ENCODE results near the gene COA8.

DNA sequence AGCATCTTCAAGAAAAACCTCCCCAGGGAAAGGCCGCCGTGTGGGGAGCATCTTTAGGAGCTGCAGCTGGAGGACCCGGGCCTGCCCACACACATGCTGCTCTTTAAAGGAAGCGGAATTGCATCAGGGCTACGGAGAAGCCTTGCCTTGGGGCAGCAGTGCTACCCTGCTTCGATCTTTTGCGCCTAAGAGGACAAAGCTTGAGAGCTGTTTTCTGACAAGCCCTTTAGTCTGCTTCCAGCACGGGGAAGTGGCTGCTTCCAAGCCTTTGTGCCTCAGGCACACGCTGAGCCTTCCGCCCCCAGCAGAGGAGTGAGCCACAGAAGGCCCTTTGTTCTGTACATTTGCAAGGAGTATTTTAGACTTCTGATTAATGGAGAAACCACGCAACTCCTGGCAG is 31.5 kb downstream of the COA8 start:
- no peak for TF ChIP-seq ATF1 (CRISPR knock-in tag; IDR thresholded peaks at IDR 0.05)
- TF ChIP-seq ATF1 (tag; IDR thresholded peaks at IDR 0.05), result no peak
- no peak for TF ChIP-seq SIN3A (IDR thresholded peaks at IDR 0.05; ENCODE audit: borderline replicate concordance in 2 of 2, control insufficient read depth in 1 of 2, low read depth in 2 of 2, low read length in 2 of 2)
- TF ChIP-seq, protein P1, sequence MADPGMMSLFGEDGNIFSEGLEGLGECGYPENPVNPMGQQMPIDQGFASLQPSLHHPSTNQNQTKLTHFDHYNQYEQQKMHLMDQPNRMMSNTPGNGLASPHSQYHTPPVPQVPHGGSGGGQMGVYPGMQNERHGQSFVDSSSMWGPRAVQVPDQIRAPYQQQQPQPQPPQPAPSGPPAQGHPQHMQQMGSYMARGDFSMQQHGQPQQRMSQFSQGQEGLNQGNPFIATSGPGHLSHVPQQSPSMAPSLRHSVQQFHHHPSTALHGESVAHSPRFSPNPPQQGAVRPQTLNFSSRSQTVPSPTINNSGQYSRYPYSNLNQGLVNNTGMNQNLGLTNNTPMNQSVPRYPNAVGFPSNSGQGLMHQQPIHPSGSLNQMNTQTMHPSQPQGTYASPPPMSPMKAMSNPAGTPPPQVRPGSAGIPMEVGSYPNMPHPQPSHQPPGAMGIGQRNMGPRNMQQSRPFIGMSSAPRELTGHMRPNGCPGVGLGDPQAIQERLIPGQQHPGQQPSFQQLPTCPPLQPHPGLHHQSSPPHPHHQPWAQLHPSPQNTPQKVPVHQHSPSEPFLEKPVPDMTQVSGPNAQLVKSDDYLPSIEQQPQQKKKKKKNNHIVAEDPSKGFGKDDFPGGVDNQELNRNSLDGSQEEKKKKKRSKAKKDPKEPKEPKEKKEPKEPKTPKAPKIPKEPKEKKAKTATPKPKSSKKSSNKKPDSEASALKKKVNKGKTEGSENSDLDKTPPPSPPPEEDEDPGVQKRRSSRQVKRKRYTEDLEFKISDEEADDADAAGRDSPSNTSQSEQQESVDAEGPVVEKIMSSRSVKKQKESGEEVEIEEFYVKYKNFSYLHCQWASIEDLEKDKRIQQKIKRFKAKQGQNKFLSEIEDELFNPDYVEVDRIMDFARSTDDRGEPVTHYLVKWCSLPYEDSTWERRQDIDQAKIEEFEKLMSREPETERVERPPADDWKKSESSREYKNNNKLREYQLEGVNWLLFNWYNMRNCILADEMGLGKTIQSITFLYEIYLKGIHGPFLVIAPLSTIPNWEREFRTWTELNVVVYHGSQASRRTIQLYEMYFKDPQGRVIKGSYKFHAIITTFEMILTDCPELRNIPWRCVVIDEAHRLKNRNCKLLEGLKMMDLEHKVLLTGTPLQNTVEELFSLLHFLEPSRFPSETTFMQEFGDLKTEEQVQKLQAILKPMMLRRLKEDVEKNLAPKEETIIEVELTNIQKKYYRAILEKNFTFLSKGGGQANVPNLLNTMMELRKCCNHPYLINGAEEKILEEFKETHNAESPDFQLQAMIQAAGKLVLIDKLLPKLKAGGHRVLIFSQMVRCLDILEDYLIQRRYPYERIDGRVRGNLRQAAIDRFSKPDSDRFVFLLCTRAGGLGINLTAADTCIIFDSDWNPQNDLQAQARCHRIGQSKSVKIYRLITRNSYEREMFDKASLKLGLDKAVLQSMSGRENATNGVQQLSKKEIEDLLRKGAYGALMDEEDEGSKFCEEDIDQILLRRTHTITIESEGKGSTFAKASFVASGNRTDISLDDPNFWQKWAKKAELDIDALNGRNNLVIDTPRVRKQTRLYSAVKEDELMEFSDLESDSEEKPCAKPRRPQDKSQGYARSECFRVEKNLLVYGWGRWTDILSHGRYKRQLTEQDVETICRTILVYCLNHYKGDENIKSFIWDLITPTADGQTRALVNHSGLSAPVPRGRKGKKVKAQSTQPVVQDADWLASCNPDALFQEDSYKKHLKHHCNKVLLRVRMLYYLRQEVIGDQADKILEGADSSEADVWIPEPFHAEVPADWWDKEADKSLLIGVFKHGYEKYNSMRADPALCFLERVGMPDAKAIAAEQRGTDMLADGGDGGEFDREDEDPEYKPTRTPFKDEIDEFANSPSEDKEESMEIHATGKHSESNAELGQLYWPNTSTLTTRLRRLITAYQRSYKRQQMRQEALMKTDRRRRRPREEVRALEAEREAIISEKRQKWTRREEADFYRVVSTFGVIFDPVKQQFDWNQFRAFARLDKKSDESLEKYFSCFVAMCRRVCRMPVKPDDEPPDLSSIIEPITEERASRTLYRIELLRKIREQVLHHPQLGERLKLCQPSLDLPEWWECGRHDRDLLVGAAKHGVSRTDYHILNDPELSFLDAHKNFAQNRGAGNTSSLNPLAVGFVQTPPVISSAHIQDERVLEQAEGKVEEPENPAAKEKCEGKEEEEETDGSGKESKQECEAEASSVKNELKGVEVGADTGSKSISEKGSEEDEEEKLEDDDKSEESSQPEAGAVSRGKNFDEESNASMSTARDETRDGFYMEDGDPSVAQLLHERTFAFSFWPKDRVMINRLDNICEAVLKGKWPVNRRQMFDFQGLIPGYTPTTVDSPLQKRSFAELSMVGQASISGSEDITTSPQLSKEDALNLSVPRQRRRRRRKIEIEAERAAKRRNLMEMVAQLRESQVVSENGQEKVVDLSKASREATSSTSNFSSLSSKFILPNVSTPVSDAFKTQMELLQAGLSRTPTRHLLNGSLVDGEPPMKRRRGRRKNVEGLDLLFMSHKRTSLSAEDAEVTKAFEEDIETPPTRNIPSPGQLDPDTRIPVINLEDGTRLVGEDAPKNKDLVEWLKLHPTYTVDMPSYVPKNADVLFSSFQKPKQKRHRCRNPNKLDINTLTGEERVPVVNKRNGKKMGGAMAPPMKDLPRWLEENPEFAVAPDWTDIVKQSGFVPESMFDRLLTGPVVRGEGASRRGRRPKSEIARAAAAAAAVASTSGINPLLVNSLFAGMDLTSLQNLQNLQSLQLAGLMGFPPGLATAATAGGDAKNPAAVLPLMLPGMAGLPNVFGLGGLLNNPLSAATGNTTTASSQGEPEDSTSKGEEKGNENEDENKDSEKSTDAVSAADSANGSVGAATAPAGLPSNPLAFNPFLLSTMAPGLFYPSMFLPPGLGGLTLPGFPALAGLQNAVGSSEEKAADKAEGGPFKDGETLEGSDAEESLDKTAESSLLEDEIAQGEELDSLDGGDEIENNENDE (IDR thresholded peaks at IDR 0.05; ENCODE audit: low read depth, low read length), result no peak
- TF ChIP-seq, protein P2, sequence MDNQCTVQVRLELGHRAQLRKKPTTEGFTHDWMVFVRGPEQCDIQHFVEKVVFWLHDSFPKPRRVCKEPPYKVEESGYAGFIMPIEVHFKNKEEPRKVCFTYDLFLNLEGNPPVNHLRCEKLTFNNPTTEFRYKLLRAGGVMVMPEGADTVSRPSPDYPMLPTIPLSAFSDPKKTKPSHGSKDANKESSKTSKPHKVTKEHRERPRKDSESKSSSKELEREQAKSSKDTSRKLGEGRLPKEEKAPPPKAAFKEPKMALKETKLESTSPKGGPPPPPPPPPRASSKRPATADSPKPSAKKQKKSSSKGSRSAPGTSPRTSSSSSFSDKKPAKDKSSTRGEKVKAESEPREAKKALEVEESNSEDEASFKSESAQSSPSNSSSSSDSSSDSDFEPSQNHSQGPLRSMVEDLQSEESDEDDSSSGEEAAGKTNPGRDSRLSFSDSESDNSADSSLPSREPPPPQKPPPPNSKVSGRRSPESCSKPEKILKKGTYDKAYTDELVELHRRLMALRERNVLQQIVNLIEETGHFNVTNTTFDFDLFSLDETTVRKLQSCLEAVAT (IDR thresholded peaks at IDR 0.05), result no peak
- TF ChIP-seq POLR2A (conservative IDR thresholded peaks at IDR 0.05), result no peak
- TF ChIP-seq, protein P3, sequence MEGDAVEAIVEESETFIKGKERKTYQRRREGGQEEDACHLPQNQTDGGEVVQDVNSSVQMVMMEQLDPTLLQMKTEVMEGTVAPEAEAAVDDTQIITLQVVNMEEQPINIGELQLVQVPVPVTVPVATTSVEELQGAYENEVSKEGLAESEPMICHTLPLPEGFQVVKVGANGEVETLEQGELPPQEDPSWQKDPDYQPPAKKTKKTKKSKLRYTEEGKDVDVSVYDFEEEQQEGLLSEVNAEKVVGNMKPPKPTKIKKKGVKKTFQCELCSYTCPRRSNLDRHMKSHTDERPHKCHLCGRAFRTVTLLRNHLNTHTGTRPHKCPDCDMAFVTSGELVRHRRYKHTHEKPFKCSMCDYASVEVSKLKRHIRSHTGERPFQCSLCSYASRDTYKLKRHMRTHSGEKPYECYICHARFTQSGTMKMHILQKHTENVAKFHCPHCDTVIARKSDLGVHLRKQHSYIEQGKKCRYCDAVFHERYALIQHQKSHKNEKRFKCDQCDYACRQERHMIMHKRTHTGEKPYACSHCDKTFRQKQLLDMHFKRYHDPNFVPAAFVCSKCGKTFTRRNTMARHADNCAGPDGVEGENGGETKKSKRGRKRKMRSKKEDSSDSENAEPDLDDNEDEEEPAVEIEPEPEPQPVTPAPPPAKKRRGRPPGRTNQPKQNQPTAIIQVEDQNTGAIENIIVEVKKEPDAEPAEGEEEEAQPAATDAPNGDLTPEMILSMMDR (IDR thresholded peaks at IDR 0.05 in 2 of 3, conservative IDR thresholded peaks at IDR 0.05 in 1 of 3; ENCODE audit: insufficient read depth in 2 of 3, low read depth in 1 of 3, low read length in 3 of 3), result no peak
